Measurements from ENCODE around the gene PTK6.

DNA sequence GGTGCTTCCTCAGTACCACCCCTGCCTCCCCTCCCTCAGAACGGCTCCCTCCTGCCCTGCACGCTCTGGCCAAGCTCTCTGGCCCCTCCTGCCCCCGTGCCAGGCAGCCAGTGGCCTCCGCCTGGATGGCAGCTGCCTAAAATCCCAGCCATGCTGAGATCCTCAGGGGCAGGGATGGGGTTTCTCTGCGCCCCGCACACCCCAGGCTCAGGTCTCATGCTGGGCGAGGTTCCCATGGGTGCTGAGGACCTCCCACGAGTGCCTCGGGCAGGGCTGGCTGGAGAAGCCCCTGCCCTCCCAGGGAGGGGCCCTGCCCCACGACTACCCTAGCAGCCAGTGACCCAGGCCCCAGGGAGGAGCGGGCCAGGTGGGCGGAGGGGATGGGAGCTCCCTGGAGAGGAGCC is 2.7 kb downstream of the PTK6 start:
- TF ChIP-seq, protein P1, sequence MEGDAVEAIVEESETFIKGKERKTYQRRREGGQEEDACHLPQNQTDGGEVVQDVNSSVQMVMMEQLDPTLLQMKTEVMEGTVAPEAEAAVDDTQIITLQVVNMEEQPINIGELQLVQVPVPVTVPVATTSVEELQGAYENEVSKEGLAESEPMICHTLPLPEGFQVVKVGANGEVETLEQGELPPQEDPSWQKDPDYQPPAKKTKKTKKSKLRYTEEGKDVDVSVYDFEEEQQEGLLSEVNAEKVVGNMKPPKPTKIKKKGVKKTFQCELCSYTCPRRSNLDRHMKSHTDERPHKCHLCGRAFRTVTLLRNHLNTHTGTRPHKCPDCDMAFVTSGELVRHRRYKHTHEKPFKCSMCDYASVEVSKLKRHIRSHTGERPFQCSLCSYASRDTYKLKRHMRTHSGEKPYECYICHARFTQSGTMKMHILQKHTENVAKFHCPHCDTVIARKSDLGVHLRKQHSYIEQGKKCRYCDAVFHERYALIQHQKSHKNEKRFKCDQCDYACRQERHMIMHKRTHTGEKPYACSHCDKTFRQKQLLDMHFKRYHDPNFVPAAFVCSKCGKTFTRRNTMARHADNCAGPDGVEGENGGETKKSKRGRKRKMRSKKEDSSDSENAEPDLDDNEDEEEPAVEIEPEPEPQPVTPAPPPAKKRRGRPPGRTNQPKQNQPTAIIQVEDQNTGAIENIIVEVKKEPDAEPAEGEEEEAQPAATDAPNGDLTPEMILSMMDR (IDR thresholded peaks at IDR 0.05) = no peak
- no peak for TF ChIP-seq POLR2A (IDR thresholded peaks at IDR 0.05)
